CD14-positive monocyte (primary cell): ENCODE results near the gene FHIT. TPM values are rescaled to one million over a fixed set of nuclear protein-coding genes. Genes with fewer than 3 reads are reported as not detected.

ENCODE experiments used
- DNase-seq, 3 donors: peaks; one replicate each; pipeline ENCODE4 v3.0.0-alpha.2; 2011 to 2022
- H2AFZ ChIP-seq: 2 replicates; pipeline ENCODE4 v1.6.0; 2012; ENCODE audit warnings: mild to moderate bottlenecking, low read depth, low read length, inconsistent platforms; ENCODE audit not compliant: insufficient read depth, poor library complexity, severe bottlenecking
- H3K27ac ChIP-seq, 2 donors: 1 replicate in 1 of 2; 2 replicates in 1 of 2; pipeline ENCODE4 v1.5.1; 2012 to 2013; ENCODE audit warnings: low read length in 2 of 2, control low read depth in 1 of 2, inconsistent platforms in 1 of 2, low read depth in 1 of 2, mild to moderate bottlenecking in 1 of 2
- H3K27me3 ChIP-seq, 2 donors: one replicate each; pipeline versions ENCODE4 v1.6.0 to v1.6.1; 2011 to 2013; ENCODE audit warnings: low read length in 2 of 2; ENCODE audit not compliant: control insufficient read depth in 2 of 2, insufficient read depth in 2 of 2
- H3K36me3 ChIP-seq, 2 donors: replicated peaks in 1 of 2; 1 replicate in 1 of 2; 2 replicates in 1 of 2; pipeline versions ENCODE4 v1.5.1 to v1.6.1; 2012 to 2013; ENCODE audit warnings: low read length in 2 of 2, control low read depth in 1 of 2, inconsistent platforms in 1 of 2, mild to moderate bottlenecking in 1 of 2; ENCODE audit not compliant: insufficient read depth in 2 of 2, control insufficient read depth in 1 of 2
- H3K4me1 ChIP-seq, 2 donors: 1 replicate in 1 of 2; 2 replicates in 1 of 2; pipeline versions ENCODE4 v1.5.1 to v1.6.1; 2012 to 2013; ENCODE audit warnings: low read length in 2 of 2, control low read depth in 1 of 2, inconsistent platforms in 1 of 2, mild to moderate bottlenecking in 1 of 2, moderate library complexity in 1 of 2; ENCODE audit not compliant: insufficient read depth in 2 of 2, control insufficient read depth in 1 of 2
- H3K4me2 ChIP-seq: replicated peaks from 2 replicates; pipeline ENCODE3; 2012; ENCODE audit warnings: low read length, moderate library complexity, mild to moderate bottlenecking; ENCODE audit not compliant: poor library complexity, severe bottlenecking; ENCODE audit errors: extremely low read depth
- H3K4me3 ChIP-seq, 3 experiments: fragments of 200-600 bp in 1 of 3; sonication (generic) in 1 of 3; replicated peaks in 1 of 3; 1 replicate in 2 of 3; 2 replicates in 1 of 3; pipeline ENCODE4 v1.5.1; 2011 to 2013; ENCODE audit warnings: low read length in 3 of 3, mild to moderate bottlenecking in 3 of 3, control low read depth in 2 of 3, low read depth in 2 of 3, inconsistent platforms in 1 of 3, moderate library complexity in 1 of 3
- H3K79me2 ChIP-seq: 2 replicates; pipeline ENCODE4 v1.6.0; 2012; ENCODE audit warnings: mild to moderate bottlenecking, control low read depth, inconsistent platforms, low read length, moderate library complexity; ENCODE audit not compliant: insufficient read depth
- H3K9ac ChIP-seq: 2 replicates; pipeline ENCODE4 v1.6.0; 2017; ENCODE audit warnings: low read length, mild to moderate bottlenecking; ENCODE audit not compliant: insufficient read depth, poor library complexity, severe bottlenecking
- H3K9me3 ChIP-seq, 2 donors: replicated peaks in 1 of 2; 1 replicate in 1 of 2; 2 replicates in 1 of 2; pipeline versions ENCODE4 v1.5.1 to v1.6.1; 2012 to 2013; ENCODE audit warnings: low read length in 2 of 2, control low read depth in 1 of 2; ENCODE audit not compliant: control insufficient read depth in 1 of 2, insufficient read depth in 1 of 2
- H4K20me1 ChIP-seq: 2 replicates; pipeline ENCODE4 v1.6.0; 2012; ENCODE audit warnings: mild to moderate bottlenecking, low read length, control low read depth, moderate library complexity; ENCODE audit not compliant: insufficient read depth
- H3K27ac Mint-ChIP-seq, 7 donors: one replicate each; pipeline ENCODE4 v1.8.0; 2020; ENCODE audit warnings: mild to moderate bottlenecking in 7 of 7, mixed read lengths in 7 of 7, moderate library complexity in 6 of 7, inconsistent platforms in 2 of 7
- H3K27me3 Mint-ChIP-seq, 3 donors: one replicate each; pipeline ENCODE4 v1.8.0; 2021 to 2022; ENCODE audit warnings: low read depth in 3 of 3, mild to moderate bottlenecking in 3 of 3, mixed read lengths in 3 of 3, moderate library complexity in 3 of 3, inconsistent platforms in 1 of 3
- H3K36me3 Mint-ChIP-seq, 2 donors: one replicate each; pipeline ENCODE4 v1.8.0; 2020; ENCODE audit warnings: mixed read lengths in 2 of 2, inconsistent platforms in 1 of 2, mild to moderate bottlenecking in 1 of 2
- H3K4me1 Mint-ChIP-seq: one replicate; pipeline ENCODE4 v1.8.0; 2020; ENCODE audit warnings: mild to moderate bottlenecking, mixed read lengths
- H3K4me3 Mint-ChIP-seq, 2 donors: one replicate each; pipeline ENCODE4 v1.8.0; 2020; ENCODE audit warnings: mild to moderate bottlenecking in 2 of 2, mixed read lengths in 2 of 2, moderate library complexity in 1 of 2
- H3K9me3 Mint-ChIP-seq, 7 donors: one replicate each; pipeline ENCODE4 v1.8.0; 2020 to 2022; ENCODE audit warnings: mixed read lengths in 7 of 7, mild to moderate bottlenecking in 6 of 7, moderate library complexity in 6 of 7, inconsistent platforms in 2 of 7
- WGBS: methylation state at CpG from one replicate; pipeline ENCODE4 v1.1.5; 2013; ENCODE audit warnings: missing lambda C conversion rate; ENCODE audit not compliant: insufficient coverage; 5-methylcytosine and 5-hydroxymethylcytosine counted together
- intact Hi-C, 2 donors: fragments of 100-400 bp; cut with micrococcal nuclease; formaldehyde crosslinking; loops; one replicate each; pipeline versions ENCODE4 v1.15.0 to v1.15.1; 2023
- polyA plus RNA-seq, 3 donors: library from polyadenylated mRNA; depleted of rRNA in 1 of 3; unstranded in 2 of 3; stranded (reverse) in 1 of 3; fragments of 300-500 nt in 2 of 3; fragments of >200 nt in 1 of 3; fragmentation: Illumina TruSeq in 2 of 3; gene quantifications; 1 replicate in 2 of 3; 2 replicates in 1 of 3; pipeline ENCODE4 v1.2.3, GENCODE V29; 2012 to 2021
- TF ChIP-seq, protein P1 (sequence below): fragments of 200-600 bp; IDR thresholded peaks from one replicate; pipeline ENCODE4 v1.8.0; 2022; ENCODE audit warnings: antibody characterized with exemption, mild to moderate bottlenecking

Gene FHIT
- polyA plus RNA-seq, 3 donors = 1.7 to 3.4 (median 3.2) TPM

DNA sequence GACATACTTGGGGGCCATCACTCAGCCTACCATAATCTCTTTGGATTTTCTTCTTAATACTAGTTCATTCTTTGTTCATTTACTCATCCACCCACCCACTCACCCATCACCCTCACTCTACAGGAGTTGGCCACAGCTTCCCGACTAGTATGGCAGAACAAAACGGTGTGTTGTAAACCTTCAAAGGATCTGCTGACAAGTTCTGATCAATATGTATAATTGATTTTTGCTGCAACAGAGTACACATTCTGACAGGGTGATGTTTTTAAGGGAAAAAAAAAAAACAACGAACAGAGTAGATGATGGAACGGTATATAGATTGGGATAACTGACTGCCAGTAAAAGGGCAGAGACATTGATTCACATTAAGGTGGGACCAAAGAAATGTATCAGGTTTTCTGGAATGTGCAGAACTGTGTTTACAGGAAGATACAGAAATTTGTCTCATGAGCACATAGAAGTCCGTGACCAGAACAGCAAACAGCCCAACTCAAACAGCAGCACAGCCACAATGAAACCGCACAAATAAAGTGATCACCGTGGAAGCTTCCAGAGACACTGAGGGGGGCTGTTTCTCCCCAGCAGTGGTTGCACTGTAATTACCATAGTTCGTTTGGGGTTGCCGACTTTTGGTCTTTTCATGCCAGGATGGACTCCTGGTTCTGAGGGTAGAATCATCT lies 931.9 kb downstream of the FHIT start:
- no peak overlapping the region for H3K27ac Mint-ChIP-seq
- H3K4me1 ChIP-seq = no peaks in the 10 kb centered on the region
- H3K4me2 ChIP-seq = no peak overlapping the region
- peaks cover 0 to 7% (median 2%) of the 10 kb centered on the region in 7 donors for H3K9me3 Mint-ChIP-seq
- H3K27me3 ChIP-seq = no peaks in the 10 kb centered on the region
- H3K36me3 ChIP-seq = no peaks in the 10 kb centered on the region
- TF ChIP-seq, protein P1, sequence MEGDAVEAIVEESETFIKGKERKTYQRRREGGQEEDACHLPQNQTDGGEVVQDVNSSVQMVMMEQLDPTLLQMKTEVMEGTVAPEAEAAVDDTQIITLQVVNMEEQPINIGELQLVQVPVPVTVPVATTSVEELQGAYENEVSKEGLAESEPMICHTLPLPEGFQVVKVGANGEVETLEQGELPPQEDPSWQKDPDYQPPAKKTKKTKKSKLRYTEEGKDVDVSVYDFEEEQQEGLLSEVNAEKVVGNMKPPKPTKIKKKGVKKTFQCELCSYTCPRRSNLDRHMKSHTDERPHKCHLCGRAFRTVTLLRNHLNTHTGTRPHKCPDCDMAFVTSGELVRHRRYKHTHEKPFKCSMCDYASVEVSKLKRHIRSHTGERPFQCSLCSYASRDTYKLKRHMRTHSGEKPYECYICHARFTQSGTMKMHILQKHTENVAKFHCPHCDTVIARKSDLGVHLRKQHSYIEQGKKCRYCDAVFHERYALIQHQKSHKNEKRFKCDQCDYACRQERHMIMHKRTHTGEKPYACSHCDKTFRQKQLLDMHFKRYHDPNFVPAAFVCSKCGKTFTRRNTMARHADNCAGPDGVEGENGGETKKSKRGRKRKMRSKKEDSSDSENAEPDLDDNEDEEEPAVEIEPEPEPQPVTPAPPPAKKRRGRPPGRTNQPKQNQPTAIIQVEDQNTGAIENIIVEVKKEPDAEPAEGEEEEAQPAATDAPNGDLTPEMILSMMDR = no peak
- H3K36me3 Mint-ChIP-seq = no peaks in the 10 kb centered on the region
- no peak for DNase-seq
- H4K20me1 ChIP-seq = no peaks in the 10 kb centered on the region
- intact Hi-C loops = no loop called here
- no peak overlapping the region for H3K27ac ChIP-seq
- H2AFZ ChIP-seq = no peak overlapping the region
- no peak overlapping the region for H3K9ac ChIP-seq
- 100% methylated on average over 4 of the region's 9 CpGs for WGBS
- no peak overlapping the region for H3K4me3 ChIP-seq
- no peaks in the 10 kb centered on the region for H3K79me2 ChIP-seq
- H3K9me3 ChIP-seq = no peaks in the 10 kb centered on the region
- no peaks in the 10 kb centered on the region for H3K27me3 Mint-ChIP-seq
- no peak overlapping the region for H3K4me3 Mint-ChIP-seq
- H3K4me1 Mint-ChIP-seq = no peaks in the 10 kb centered on the region

DNA sequence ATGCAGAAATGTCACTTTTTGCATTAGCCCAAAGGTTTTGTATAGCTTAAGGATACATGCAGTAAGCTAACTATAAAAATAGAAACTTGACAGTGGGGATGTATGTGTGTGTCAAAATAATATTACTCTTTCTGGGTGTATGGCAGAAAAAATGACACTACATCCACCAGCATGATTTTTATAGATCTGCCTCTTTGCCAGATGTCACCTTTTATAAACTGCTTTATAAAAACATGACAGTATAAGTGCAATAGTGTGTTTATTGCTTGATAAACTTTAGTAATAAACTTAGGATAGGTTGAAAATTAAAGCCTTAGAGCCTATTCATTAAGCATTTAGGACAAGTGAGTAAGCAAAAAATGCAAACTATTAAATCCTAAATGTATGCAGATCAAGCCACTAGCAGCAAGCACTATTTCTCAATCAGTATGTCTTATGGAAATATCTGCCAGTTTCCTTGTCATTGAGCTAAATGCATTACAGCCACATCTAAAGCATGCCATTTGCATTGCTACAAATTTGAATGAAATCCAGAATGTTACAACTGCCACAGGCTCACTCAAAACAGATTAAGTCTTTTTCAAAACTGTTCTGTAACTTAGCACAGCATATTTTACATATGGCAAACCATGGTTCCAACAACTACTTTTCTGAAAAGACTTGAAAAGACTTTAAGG lies 935.0 kb downstream of the FHIT start:
- Histone ChIP-seq H2AFZ (no peak overlapping the region), H3K27ac (no peak overlapping the region), H3K4me2 (no peak overlapping the region), H3K27me3 (no peaks in the 10 kb centered on the region), H3K79me2 (no peaks in the 10 kb centered on the region), H3K36me3 (no peaks in the 10 kb centered on the region), H3K4me1 (no peaks in the 10 kb centered on the region), H3K9ac (no peak overlapping the region), H4K20me1 (no peaks in the 10 kb centered on the region), H3K9me3 (no peaks in the 10 kb centered on the region), H3K4me3 (no peak overlapping the region)
- intact Hi-C loops = no loop called here
- H3K4me3 Mint-ChIP-seq = no peak overlapping the region
- H3K9me3 Mint-ChIP-seq = peaks cover 0 to 5% (median 2%) of the 10 kb centered on the region in 7 donors
- H3K27me3 Mint-ChIP-seq = no peaks in the 10 kb centered on the region
- no peaks in the 10 kb centered on the region for H3K4me1 Mint-ChIP-seq
- no peak overlapping the region for H3K27ac Mint-ChIP-seq
- DNase-seq = no peak
- TF ChIP-seq, protein P1 = no peak
- no peaks in the 10 kb centered on the region for H3K36me3 Mint-ChIP-seq
